ENCODE measurements around the gene ZNF185.

Gene ZNF185

GRCh38 chrX:152897222-152898131 is at the start of gene ZNF185:
Gene ZNF185 (plus strand): TSS chrX:152898067. CDS start chrX:152914490, 16,423 bp downstream.
- in situ Hi-C loops (cut with MboI; ENCODE audit: low sequenced_read_pairs): no loop called here

DNA sequence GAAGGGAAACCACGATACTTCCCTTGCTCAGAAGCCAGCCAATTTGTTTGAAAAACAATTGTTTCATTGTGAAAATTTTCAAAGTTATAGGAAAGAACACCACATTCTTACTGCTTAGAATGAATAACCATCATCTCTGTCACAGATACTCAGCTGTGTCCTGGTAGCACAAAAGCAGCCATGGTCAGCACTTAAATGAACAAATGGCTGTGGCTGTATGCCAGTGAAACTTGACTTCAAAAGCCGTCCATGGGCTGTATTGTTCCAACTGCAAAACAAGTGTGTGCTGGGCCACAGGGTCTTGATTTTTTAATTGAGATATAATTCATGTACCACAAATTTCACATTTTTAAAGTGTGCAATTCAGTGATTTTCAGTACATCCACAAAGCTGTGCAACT is 47.4 kb upstream of the ZNF185 start:
- in situ Hi-C loops (cut with MboI; ENCODE audit: low sequenced_read_pairs): no loop called here

DNA sequence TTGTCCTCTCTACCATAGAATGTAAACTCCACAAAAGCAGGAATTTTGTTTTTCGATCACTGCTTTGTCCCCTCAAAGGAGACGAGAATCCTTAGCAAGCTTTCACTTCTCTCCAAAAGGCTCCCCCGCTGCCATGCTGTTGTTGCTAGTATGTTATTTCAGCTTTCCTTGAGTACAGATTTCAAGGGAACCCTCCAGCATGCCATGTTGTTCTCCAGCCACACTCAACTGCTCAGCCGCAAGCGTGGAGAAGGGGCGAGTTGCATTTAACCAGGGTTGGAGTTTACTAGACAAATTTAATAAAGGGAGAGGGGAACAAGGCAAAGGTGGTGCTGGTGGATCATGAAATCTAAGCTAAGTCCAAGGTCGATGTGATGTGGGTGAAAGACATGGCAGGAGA is 43.9 kb upstream of the ZNF185 start:
- in situ Hi-C loops (cut with MboI; ENCODE audit: low sequenced_read_pairs): no loop called here

DNA sequence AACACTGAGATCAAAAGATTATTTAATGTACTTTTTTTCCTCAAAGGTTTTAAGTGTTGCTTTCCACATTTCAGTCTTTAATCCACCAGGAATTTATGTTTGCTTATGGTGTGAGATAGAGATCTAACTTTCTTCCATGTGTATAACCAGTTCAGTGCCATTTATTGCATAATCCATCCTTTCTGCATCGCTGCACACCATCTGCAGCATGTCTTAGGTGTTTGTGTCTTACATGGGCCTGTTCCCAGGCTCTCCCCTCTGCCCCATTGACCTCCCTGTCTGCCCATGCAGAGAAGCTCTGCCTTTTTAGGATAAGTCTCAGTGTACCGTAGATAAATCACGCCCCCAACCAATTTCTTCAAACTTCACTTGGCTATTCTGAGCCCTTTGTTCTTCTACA is 36.8 kb upstream of the ZNF185 start:
- in situ Hi-C loops (cut with MboI; ENCODE audit: low sequenced_read_pairs): no loop called here

DNA sequence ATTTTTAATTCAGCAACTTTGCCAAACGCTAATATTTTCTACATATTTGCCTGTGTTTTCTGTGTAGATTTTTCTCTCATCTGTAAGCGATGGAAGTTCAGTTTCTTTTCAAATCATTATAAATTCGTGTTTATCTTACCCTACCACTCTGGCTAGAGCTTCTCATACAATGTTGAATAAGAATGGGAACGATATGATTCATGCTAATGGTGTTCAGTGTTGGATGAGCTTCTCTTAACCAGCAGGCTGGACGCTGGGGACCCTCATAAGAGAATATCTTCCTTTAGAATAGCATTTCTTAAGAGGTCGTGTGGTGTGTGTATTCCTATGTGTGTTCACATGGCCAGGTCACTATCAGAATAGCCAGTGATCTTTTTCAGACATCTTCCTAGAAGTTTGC is 36.0 kb upstream of the ZNF185 start:
- in situ Hi-C loops (cut with MboI; ENCODE audit: low sequenced_read_pairs): no loop called here

GRCh38 chrX:152865232-152865920 is 32.5 kb upstream of the ZNF185 start:
- in situ Hi-C loops (cut with MboI; ENCODE audit: low sequenced_read_pairs): no loop called here

- in situ Hi-C loops (cut with MboI; ENCODE audit: low sequenced_read_pairs): no loop called here
Observed at GRCh38 chrX:152866386-152866785, 31.5 kb upstream of the ZNF185 start.

- in situ Hi-C loops (cut with MboI; ENCODE audit: low sequenced_read_pairs): no loop called here
Observed at GRCh38 chrX:152869972-152870371, 27.9 kb upstream of the ZNF185 start.

GRCh38 chrX:152871260-152871659 is 26.6 kb upstream of the ZNF185 start:
- in situ Hi-C loops (cut with MboI; ENCODE audit: low sequenced_read_pairs): no loop called here

GRCh38 chrX:152872522-152872921 is 25.3 kb upstream of the ZNF185 start:
- in situ Hi-C loops (cut with MboI; ENCODE audit: low sequenced_read_pairs): no loop called here

GRCh38 chrX:152873361-152873760 is 24.5 kb upstream of the ZNF185 start:
- in situ Hi-C loops (cut with MboI; ENCODE audit: low sequenced_read_pairs): no loop called here

- in situ Hi-C loops (cut with MboI; ENCODE audit: low sequenced_read_pairs): no loop called here
Observed at GRCh38 chrX:152876931-152877840, 20.7 kb upstream of the ZNF185 start.

- in situ Hi-C loops (cut with MboI; ENCODE audit: low sequenced_read_pairs): no loop called here
Observed at GRCh38 chrX:152878976-152879755, 18.7 kb upstream of the ZNF185 start.

DNA sequence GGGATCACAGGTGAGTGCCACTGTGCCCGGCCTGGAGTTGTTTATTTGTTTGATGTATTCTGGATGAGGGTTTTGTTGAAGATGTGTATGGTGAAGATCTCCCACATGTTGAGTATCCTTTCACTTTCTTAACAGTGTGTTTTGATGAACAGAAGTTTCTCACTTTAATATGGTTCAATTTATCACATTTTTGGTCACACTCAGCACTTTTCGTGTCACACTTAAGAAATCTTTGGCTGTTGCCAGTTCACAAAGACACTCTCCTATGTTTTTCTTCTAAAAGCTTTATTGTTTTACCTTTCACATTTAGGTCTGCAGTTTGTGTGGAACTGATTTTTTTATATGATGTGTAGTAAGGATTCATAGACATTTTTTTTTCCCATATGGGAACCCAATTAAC is 16.6 kb upstream of the ZNF185 start:
- in situ Hi-C loops (cut with MboI; ENCODE audit: low sequenced_read_pairs): no loop called here

DNA sequence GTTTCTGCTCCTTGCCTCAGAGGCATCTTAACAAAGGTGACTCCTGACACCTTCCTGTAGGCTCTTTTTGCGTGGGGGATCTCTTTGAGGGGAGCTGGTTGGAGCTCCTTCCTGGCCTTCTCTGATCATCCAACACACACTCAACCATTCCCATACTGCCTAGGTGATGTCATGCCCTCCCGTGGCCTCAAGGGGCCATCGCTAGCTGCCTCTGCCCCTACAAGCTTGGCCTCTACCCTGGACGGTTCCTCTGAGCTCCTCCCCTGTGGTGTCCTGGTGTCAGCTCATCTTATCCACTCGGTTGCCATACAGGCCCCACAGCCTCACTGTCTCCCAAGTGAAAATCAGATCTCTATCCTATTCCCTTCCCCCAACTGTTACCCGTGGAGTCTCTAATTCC is 13.7 kb upstream of the ZNF185 start:
- in situ Hi-C loops (cut with MboI; ENCODE audit: low sequenced_read_pairs): no loop called here

GRCh38 chrX:152886716-152887115 is 11.2 kb upstream of the ZNF185 start:
- in situ Hi-C loops (cut with MboI; ENCODE audit: low sequenced_read_pairs): no loop called here

- in situ Hi-C loops (cut with MboI; ENCODE audit: low sequenced_read_pairs): no loop called here
Observed at GRCh38 chrX:152892499-152892898, 5.4 kb upstream of the ZNF185 start.

- in situ Hi-C loops (cut with MboI; ENCODE audit: low sequenced_read_pairs): no loop called here
Observed at GRCh38 chrX:152892999-152893891, 4.6 kb upstream of the ZNF185 start.

GRCh38 chrX:152893980-152894610 is 3.8 kb upstream of the ZNF185 start:
- in situ Hi-C loops (cut with MboI; ENCODE audit: low sequenced_read_pairs): no loop called here

Measured in HL-60/S4 treated with phorbol 12-myristate 13-acetate at 8.2 ng/mL for 4 days and 3 days (cell line).